Gastroesophageal sphincter (tissue), 4 donors: ENCODE data around the gene EHMT1. TPM values are rescaled to one million over a fixed set of nuclear protein-coding genes. Genes with fewer than 3 reads are reported as not detected.
"Not testable (repeated sequence)": the region's sequence is repeated elsewhere in the genome, so short reads cannot be mapped to it uniquely, and the experiment has no call there.

Experiments
- ATAC-seq: fragments of 150-250 bp; one replicate; pipeline ENCODE4 v1.9.1; 2016; ENCODE audit warnings: mild to moderate bottlenecking, moderate library complexity
- H3K27ac ChIP-seq, 4 donors: fragments of 200-600 bp; sonication (generic) in 3 of 4; 1 replicate in 3 of 4; 2 replicates in 1 of 4; pipeline ENCODE4 v1.5.1; 2016 to 2019
- H3K27me3 ChIP-seq: fragments of 200-600 bp; sonication (generic); one replicate; pipeline ENCODE4 v1.5.1; 2019
- H3K36me3 ChIP-seq, 2 donors: fragments of 200-600 bp; sonication (generic); one replicate each; pipeline ENCODE4 v1.5.1; 2019; ENCODE audit warnings: control low read depth in 1 of 2
- H3K4me1 ChIP-seq, 3 donors: fragments of 200-600 bp; sonication (generic); 1 replicate in 2 of 3; 2 replicates in 1 of 3; pipeline ENCODE4 v1.5.1; 2016 to 2019; ENCODE audit warnings: control low read depth in 2 of 3
- H3K4me3 ChIP-seq, 2 donors: fragments of 200-600 bp; sonication (generic); one replicate each; pipeline ENCODE4 v1.5.1; 2019; ENCODE audit warnings: mild to moderate bottlenecking in 1 of 2, moderate library complexity in 1 of 2
- H3K9me3 ChIP-seq, 3 donors: fragments of 200-600 bp; sonication (generic); one replicate each; pipeline ENCODE4 v1.5.1; 2017 to 2019; ENCODE audit warnings: control low read depth in 2 of 3
- EP300 ChIP-seq: sonication (generic); formaldehyde crosslinking; IDR thresholded peaks from one replicate; pipeline ENCODE4 v1.6.1; 2017; ENCODE audit warnings: antibody characterized with exemption, mild to moderate bottlenecking
- POLR2A ChIP-seq, 2 donors: fragments of 450-650 bp; IDR thresholded peaks; one replicate each; pipeline ENCODE4 v1.6.1; 2017; ENCODE audit warnings: antibody characterized with exemption in 2 of 2, mild to moderate bottlenecking in 2 of 2, moderate library complexity in 1 of 2
- POLR2AphosphoS5 ChIP-seq: sonication (generic); formaldehyde crosslinking; IDR thresholded peaks from one replicate; pipeline ENCODE4 v1.6.1; 2017; ENCODE audit warnings: antibody characterized with exemption
- WGBS, 2 donors: methylation state at CpG; one replicate each; pipeline ENCODE4 v1.1.5; 2018; ENCODE audit warnings: low coverage in 1 of 2; 5-methylcytosine and 5-hydroxymethylcytosine counted together
- total RNA-seq, 4 donors: library from RNA; depleted of rRNA; stranded (reverse); fragments of >200 nt; gene quantifications; one replicate each; pipeline ENCODE4 v1.1.0, GENCODE V29; 2016
- TF ChIP-seq, protein P1 (sequence below), 4 experiments: fragments of 200-600 bp in 2 of 4; fragments of 450-650 bp in 2 of 4; sonication (generic) in 1 of 4; IDR thresholded peaks; one replicate each; pipeline ENCODE4 v1.5.1; 2017 to 2019; ENCODE audit warnings: antibody characterized with exemption in 4 of 4, mild to moderate bottlenecking in 2 of 4, moderate library complexity in 2 of 4

EHMT1 gene
- total RNA-seq, 4 donors from 2014 or later = 49.2 to 79.7 (median 64.7) TPM

DNA sequence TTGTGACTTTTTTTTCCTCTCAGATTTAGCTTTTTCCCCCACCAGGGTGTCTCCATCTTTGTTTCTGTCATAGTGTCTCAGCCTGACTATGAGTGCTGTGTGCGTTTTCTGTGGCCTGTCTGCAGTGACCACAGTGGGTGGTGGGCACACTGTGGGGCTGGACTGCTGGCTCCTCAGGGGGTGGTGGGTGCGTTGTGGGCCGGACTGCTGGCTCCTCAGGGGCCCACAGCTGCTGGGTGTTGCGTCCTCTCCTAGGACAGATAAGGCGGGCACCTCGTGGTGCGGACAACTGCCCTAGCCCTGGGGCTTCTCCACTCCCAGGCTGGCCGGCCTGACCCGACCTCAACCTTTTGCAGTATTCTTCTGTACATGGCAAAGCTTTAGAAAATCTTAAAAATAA is 100.4 kb downstream of the EHMT1 start:
- H3K27ac ChIP-seq = no peak overlapping the region
- no peaks in the 10 kb centered on the region for H3K27me3 ChIP-seq
- TF ChIP-seq POLR2AphosphoS5 (no peak), EP300 (no peak), POLR2A (IDR thresholded peaks at IDR 0.05) (no peak)
- TF ChIP-seq, protein P1, sequence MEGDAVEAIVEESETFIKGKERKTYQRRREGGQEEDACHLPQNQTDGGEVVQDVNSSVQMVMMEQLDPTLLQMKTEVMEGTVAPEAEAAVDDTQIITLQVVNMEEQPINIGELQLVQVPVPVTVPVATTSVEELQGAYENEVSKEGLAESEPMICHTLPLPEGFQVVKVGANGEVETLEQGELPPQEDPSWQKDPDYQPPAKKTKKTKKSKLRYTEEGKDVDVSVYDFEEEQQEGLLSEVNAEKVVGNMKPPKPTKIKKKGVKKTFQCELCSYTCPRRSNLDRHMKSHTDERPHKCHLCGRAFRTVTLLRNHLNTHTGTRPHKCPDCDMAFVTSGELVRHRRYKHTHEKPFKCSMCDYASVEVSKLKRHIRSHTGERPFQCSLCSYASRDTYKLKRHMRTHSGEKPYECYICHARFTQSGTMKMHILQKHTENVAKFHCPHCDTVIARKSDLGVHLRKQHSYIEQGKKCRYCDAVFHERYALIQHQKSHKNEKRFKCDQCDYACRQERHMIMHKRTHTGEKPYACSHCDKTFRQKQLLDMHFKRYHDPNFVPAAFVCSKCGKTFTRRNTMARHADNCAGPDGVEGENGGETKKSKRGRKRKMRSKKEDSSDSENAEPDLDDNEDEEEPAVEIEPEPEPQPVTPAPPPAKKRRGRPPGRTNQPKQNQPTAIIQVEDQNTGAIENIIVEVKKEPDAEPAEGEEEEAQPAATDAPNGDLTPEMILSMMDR (IDR thresholded peaks at IDR 0.05) = no peak
- no peak for ATAC-seq
- WGBS, 2 donors = 90% methylated on average over 2 of the region's 9 CpGs; no CpG with 5 or more reads in 1 of the 2 donors
- H3K4me3 ChIP-seq = no peak overlapping the region
- H3K4me1 ChIP-seq = peaks cover 0 to 17% (median 0%) of the 10 kb centered on the region in 3 donors
- H3K36me3 ChIP-seq = peaks cover 0 to 48% of the 10 kb centered on the region in 2 donors
- no peaks in the 10 kb centered on the region for H3K9me3 ChIP-seq

DNA sequence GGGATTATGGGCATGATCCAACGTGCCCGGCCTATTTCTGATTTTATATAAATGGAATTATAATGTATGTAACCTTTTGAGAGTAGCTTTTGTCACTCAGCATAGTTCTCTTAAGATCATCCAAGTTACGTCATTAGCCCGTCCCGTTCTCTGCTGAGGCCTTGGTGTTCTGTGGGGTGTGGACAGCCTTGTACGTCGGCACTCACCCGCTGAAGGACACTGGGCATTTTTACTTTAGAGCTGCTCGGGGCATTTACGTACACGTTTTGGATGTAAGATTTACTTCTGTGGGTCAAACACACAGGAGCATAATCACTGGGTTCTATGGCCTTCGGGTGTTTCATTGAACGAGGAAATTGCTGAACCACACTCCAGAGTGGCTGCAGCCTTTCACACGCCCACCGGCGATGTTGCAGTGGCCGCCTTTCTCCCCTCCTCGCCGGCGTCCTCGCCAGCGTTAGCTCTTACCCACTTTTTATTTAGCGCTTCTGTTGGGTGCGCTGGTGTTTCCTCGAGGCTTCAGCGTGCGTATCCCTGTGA is 101.8 kb downstream of the EHMT1 start:
- Histone ChIP-seq H3K27ac (no peak overlapping the region), H3K4me1 (peaks cover 0 to 29% (median 0%) of the 10 kb centered on the region in 3 donors), H3K27me3 (no peaks in the 10 kb centered on the region), H3K4me3 (no peak overlapping the region), H3K36me3 (peaks cover 0 to 46% of the 10 kb centered on the region in 2 donors), H3K9me3 (no peaks in the 10 kb centered on the region)
- no peak for ATAC-seq
- WGBS, 2 donors = 77 to 81% methylated on average over 10 to 17 of the region's 27 CpGs
- TF ChIP-seq EP300 = no peak
- no peak for TF ChIP-seq POLR2AphosphoS5

DNA sequence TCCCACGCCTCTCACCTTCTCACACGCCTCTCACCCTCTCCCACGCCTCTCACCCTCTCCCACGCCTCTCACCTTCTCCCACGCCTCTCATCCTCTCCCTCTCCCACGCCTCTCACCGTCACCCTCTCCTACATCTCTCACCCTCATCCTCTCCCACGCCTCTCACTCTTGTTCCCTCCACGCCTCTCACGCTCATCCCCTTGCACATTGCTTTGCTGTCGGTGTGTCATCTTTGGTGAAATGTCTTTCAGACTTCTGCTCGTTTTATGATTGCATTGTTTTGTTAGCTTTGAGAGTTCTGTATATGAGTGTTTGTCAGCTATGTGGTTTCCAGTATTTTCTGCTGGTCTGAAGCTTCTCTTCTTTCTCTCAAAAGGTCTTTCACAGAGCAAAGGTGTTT is 102.7 kb downstream of the EHMT1 start:
- H3K9me3 ChIP-seq = no peaks in the 10 kb centered on the region
- no peaks in the 10 kb centered on the region for H3K27me3 ChIP-seq
- H3K27ac ChIP-seq = no peak overlapping the region
- peaks cover 0 to 29% (median 0%) of the 10 kb centered on the region in 3 donors for H3K4me1 ChIP-seq
- no peak for ATAC-seq
- H3K4me3 ChIP-seq = no peak overlapping the region
- H3K36me3 ChIP-seq = peaks cover 0 to 52% of the 10 kb centered on the region in 2 donors
- no peak for TF ChIP-seq EP300
- no peak for TF ChIP-seq POLR2A (IDR thresholded peaks at IDR 0.05)
- no peak for TF ChIP-seq POLR2AphosphoS5
- TF ChIP-seq, protein P1 (IDR thresholded peaks at IDR 0.05) = no peak
- WGBS, 2 donors = 87 to 97% methylated on average over 5 to 12 of the region's 12 CpGs

DNA sequence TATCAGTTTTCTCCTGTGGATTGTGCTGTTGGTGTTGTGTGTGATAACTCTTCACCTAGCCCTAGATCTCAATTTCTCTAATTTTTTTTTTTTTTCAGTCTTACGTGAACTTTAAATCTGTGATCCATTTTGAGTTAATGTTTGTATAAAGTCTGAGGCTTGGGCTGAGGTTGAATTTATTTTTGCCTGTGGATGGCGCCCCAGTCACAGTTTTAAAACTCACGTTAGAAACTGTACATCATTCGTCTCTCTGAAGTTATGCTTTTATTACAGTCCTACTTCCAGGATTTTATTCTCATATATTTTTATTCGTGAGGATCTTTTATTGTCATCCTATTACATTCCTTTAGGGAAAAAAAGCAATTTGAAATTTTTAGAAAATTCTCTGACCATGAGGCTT is 103.1 kb downstream of the EHMT1 start:
- ATAC-seq = no peak
- 70 to 72% methylated on average over 4 of the region's 5 CpGs for WGBS, 2 donors

DNA sequence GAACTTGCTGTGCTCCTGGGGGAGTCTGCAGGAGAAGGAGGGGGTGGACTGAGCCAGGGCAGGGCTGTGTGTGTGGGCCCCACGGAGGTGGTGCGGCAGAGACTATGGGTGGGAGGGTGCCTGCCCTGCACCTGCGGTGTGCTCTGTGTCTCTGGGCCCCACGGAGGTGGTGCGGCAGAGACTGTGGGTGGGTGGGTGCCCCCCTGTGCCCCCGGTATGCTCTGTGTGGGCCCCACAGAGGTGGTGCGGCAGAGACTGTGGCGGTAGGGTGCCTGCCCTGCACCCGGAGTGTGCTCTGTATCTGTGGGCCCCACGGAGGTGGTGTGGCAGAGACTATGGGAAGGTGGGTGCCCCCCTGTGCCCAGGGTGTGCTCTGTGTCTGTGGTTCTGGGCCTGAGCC is 103.7 kb downstream of the EHMT1 start:
- H3K27me3 ChIP-seq = no peaks in the 10 kb centered on the region
- no peak for TF ChIP-seq EP300
- TF ChIP-seq POLR2A (IDR thresholded peaks at IDR 0.05) = no peak
- TF ChIP-seq POLR2AphosphoS5 = no peak
- TF ChIP-seq, protein P1 (IDR thresholded peaks at IDR 0.05) = no peak
- H3K36me3 ChIP-seq = peaks cover 0 to 50% of the 10 kb centered on the region in 2 donors
- H3K27ac ChIP-seq = peak overlapping the region in 1 of 4 donors; percentile 25
- ATAC-seq = no peak
- H3K4me3 ChIP-seq = no peak overlapping the region
- no CpG with 5 or more reads among the region's 10 CpGs for WGBS, 2 donors
- H3K9me3 ChIP-seq = no peaks in the 10 kb centered on the region
- H3K4me1 ChIP-seq = peaks cover 0 to 29% (median 0%) of the 10 kb centered on the region in 3 donors

More for the DNA sequence above, 103.1 kb downstream of the EHMT1 start:
- peaks cover 0 to 29% (median 0%) of the 10 kb centered on the region in 3 donors for H3K4me1 ChIP-seq
- no peak overlapping the region for H3K27ac ChIP-seq
- TF ChIP-seq POLR2AphosphoS5 (no peak), POLR2A (IDR thresholded peaks at IDR 0.05) (no peak), EP300 (no peak)
- TF ChIP-seq, protein P1 (IDR thresholded peaks at IDR 0.05) = no peak
- H3K27me3 ChIP-seq = no peaks in the 10 kb centered on the region
- no peak overlapping the region for H3K4me3 ChIP-seq
- peaks cover 0 to 52% of the 10 kb centered on the region in 2 donors for H3K36me3 ChIP-seq
- no peaks in the 10 kb centered on the region for H3K9me3 ChIP-seq

DNA sequence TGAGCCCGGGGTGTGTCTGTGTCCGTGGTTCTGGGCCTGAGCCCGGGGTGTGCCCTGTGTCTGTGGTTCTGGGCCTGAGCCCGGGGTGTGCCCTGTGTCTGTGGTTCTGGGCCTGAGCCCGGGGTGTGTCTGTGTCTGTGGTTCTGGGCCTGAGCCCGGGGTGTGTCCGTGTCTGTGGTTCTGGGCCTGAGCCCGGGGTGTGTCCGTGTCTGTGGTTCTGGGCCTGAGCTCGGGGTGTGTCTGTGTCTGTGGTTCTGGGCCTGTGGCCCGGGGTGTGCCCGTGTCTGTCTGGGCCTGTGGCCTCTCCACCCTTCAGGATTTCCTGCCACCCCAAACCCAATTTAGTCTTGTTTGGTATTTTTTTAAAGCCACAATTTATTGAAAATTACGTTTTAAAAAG is 104.6 kb downstream of the EHMT1 start:
- 80% methylated on average over 6 of the region's 13 CpGs; no CpG with 5 or more reads in 1 of the 2 donors for WGBS, 2 donors
- H3K36me3 ChIP-seq = peaks cover 0 to 50% of the 10 kb centered on the region in 2 donors
- peak overlapping the region in 2 of 4 donors; percentile 3 to 14 for H3K27ac ChIP-seq
- H3K27me3 ChIP-seq, ATAC-seq, H3K4me3 ChIP-seq, H3K9me3 ChIP-seq: not testable (repeated sequence)
- peaks cover 0 to 29% (median 0%) of the 10 kb centered on the region in 3 donors for H3K4me1 ChIP-seq
